Common myeloid progenitor, CD34-positive (primary cell): ENCODE data around the gene BEAN1.
"Not testable (repeated sequence)": the region's sequence is repeated elsewhere in the genome, so short reads cannot be mapped to it uniquely, and the experiment has no call there.

Experiments
- CTCF ChIA-PET: fragments of 350-600 bp; sonication (Branson Sonifier 250); formaldehyde crosslinking; loops from one replicate; lab custom pipeline; 2021; ENCODE audit warnings: antibody characterized with exemption; lab: Charles Lee
- POLR2A ChIA-PET: fragments of 350-600 bp; sonication (Branson Sonifier 250); formaldehyde crosslinking; loops from one replicate; lab custom pipeline; 2021; ENCODE audit warnings: antibody characterized with exemption; lab: Charles Lee
- DNase-seq, 3 donors: peaks; one replicate each; pipeline versions ENCODE4 v3.0.0 to v3.0.0-alpha.2; 2013
- H3K27ac ChIP-seq, 2 experiments: 1 replicate in 1 of 2; 2 replicates in 1 of 2; pipeline ENCODE4 v1.7.0; 2013; ENCODE audit warnings: inconsistent platforms in 2 of 2, low read length in 2 of 2, mild to moderate bottlenecking in 2 of 2, low read depth in 1 of 2, moderate library complexity in 1 of 2; ENCODE audit not compliant: severe bottlenecking in 2 of 2, insufficient read depth in 1 of 2, poor library complexity in 1 of 2
- H3K27me3 ChIP-seq, 5 experiments: replicated peaks in 2 of 5; 1 replicate in 3 of 5; 2 replicates in 2 of 5; pipeline versions ENCODE4 v1.6.1 to v1.7.0; 2013; ENCODE audit warnings: low read length in 4 of 5, mild to moderate bottlenecking in 2 of 5, moderate library complexity in 2 of 5, inconsistent platforms in 1 of 5; ENCODE audit not compliant: insufficient read depth in 5 of 5, control insufficient read depth in 4 of 5
- H3K36me3 ChIP-seq, 4 experiments: 1 replicate in 2 of 4; 2 replicates in 2 of 4; pipeline versions ENCODE4 v1.6.1 to v1.7.0; 2013; ENCODE audit warnings: low read length in 3 of 4, control low read depth in 1 of 4, mild to moderate bottlenecking in 1 of 4; ENCODE audit not compliant: control insufficient read depth in 4 of 4, insufficient read depth in 4 of 4
- H3K4me1 ChIP-seq, 4 experiments: 1 replicate in 3 of 4; 2 replicates in 1 of 4; pipeline versions ENCODE4 v1.6.1 to v1.7.1; 2013; ENCODE audit warnings: low read length in 3 of 4, mild to moderate bottlenecking in 3 of 4, control low read depth in 1 of 4, inconsistent platforms in 1 of 4, moderate library complexity in 1 of 4; ENCODE audit not compliant: control insufficient read depth in 4 of 4, insufficient read depth in 4 of 4; ENCODE audit errors: control extremely low read depth in 1 of 4
- H3K4me3 ChIP-seq, 7 experiments: 1 replicate in 4 of 7; 2 replicates in 3 of 7; pipeline versions ENCODE4 v1.5.1 to v1.7.0; 2013; ENCODE audit warnings: mild to moderate bottlenecking in 7 of 7, low read length in 6 of 7, moderate library complexity in 6 of 7, inconsistent platforms in 2 of 7, low read depth in 2 of 7, control low read depth in 1 of 7; ENCODE audit not compliant: insufficient read depth in 4 of 7, control insufficient read depth in 1 of 7; ENCODE audit errors: extremely low read depth in 1 of 7
- H3K9me3 ChIP-seq, 5 experiments: 1 replicate in 4 of 5; 2 replicates in 1 of 5; pipeline versions ENCODE4 v1.6.1 to v1.7.1; 2013; ENCODE audit warnings: low read length in 4 of 5, mild to moderate bottlenecking in 2 of 5, inconsistent platforms in 1 of 5, low read depth in 1 of 5, moderate library complexity in 1 of 5; ENCODE audit not compliant: control insufficient read depth in 4 of 5, insufficient read depth in 2 of 5; ENCODE audit errors: control extremely low read depth in 1 of 5
- WGBS: methylation state at CpG from one replicate; pipeline ENCODE4 v1.1.5; 2013; ENCODE audit not compliant: insufficient coverage; 5-methylcytosine and 5-hydroxymethylcytosine counted together

Gene BEAN1

DNA sequence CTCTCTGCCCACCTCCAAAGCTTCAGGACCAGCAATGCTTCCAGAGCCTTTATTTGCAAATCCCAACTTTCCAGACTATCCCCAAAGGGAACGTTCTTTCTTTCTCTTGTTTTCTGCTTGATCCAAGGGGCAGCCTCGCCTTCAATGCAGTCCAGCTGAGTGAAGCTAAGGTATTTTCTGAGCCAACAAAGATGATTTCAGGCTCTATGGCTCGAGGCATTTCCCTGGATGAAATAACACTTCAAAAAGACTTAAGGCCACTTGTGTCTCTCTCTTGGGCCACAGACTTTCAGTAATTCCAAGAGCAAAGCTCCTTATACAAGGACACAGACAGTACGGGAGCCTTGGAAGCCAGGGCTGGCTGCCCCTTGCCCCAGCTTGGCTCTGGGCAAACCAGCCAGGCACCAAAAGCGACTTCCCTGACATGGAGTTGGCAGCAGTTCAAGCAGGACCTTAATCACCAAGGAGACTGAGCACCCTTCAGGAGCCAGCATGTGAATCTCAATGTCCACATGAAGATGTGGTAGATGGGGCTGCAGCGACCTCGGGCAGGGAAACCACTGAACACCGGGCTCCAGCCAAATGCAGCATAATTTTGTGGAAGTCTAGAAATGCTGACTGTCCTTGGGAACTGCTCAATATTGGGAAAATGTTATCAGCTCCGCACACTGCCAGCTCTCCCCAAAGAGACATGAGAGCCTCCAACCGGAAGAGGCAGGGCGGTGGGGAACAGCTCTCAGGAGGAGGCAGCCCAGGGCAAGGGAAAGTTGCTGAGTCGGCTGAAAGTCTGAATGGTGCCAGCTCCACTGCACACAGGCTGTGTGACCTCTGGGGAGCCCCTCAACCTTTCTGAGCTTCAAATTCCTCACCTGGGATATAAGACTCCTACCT lies 83.9 kb downstream of the BEAN1 start:
- WGBS: 81% methylated on average over 11 of the region's 12 CpGs
- Histone ChIP-seq H3K9me3 (no peaks in the 10 kb centered on the region), H3K36me3 (peaks cover 0 to 26% (median 0%) of the 10 kb centered on the region in 4 experiments), H3K27me3 (no peaks in the 10 kb centered on the region), H3K4me3 (no peak overlapping the region), H3K4me1 (peaks cover 0 to 32% (median 19%) of the 10 kb centered on the region in 4 experiments), H3K27ac (no peak overlapping the region)
- ChIA-PET CTCF (interaction anchor here (0.7 to 5.7 kb wide), 24 partner anchors 13 to 150 kb away, joined by 3 to 85 read pairs (median 10); partner anchors contain the start of genes CKLF and CMTM2), POLR2A (interaction anchor here (1.7 kb wide), 2 partner anchors 14 to 78 kb away, joined by 6 to 10 read pairs; no protein-coding TSS in a partner anchor)
- no peak for DNase-seq

DNA sequence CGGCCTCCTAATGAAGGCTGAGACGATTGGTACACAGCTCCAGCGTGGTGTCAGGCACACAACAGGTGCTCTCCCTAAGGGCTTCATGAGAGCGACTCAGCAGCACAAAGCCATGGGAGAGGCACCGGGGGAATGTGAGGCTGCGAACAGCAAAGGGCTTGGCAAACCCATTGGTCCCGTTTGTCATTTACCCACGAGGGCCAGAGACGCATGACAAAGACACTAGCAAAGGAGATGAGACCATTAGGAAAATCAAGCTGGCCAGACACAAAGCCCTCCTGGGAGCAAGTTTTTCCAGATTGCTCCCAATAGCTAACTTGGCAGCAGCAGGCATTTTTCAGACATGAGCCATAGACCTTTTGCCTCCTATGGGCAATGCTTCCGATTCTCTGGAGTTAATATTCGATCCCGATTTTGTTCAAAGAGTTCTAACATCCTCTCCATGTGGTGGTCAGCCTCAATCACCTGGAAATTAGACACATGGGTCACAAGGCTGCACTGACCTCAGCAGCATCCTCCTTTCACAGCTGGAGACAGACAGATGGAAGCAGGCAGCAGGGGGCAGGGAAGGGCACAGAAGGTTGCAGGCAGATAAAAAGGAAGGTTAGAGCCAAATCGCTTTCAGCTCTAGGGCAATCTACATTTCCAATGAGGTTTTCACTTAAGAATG lies 84.6 kb downstream of the BEAN1 start:
- Histone ChIP-seq H3K27me3 (no peaks in the 10 kb centered on the region), H3K4me1 (peaks cover 5 to 40% (median 27%) of the 10 kb centered on the region in 4 experiments), H3K36me3 (peaks cover 0 to 26% (median 0%) of the 10 kb centered on the region in 4 experiments), H3K27ac (no peak overlapping the region), H3K4me3 (no peak overlapping the region), H3K9me3 (no peaks in the 10 kb centered on the region)
- DNase-seq: peak in 2 of 3 donors; percentile 58 to 60
- POLR2A ChIA-PET: interaction anchor here (1.7 kb wide), 2 partner anchors 13 to 78 kb away, joined by 6 to 10 read pairs; no protein-coding TSS in a partner anchor
- CTCF ChIA-PET: interaction anchor here (0.7 to 5.7 kb wide), 29 partner anchors 12 to 149 kb away, joined by 3 to 85 read pairs (median 6); partner anchors contain the start of genes CKLF and CMTM2
- WGBS: 94% methylated on average over 13 of the region's 13 CpGs

DNA sequence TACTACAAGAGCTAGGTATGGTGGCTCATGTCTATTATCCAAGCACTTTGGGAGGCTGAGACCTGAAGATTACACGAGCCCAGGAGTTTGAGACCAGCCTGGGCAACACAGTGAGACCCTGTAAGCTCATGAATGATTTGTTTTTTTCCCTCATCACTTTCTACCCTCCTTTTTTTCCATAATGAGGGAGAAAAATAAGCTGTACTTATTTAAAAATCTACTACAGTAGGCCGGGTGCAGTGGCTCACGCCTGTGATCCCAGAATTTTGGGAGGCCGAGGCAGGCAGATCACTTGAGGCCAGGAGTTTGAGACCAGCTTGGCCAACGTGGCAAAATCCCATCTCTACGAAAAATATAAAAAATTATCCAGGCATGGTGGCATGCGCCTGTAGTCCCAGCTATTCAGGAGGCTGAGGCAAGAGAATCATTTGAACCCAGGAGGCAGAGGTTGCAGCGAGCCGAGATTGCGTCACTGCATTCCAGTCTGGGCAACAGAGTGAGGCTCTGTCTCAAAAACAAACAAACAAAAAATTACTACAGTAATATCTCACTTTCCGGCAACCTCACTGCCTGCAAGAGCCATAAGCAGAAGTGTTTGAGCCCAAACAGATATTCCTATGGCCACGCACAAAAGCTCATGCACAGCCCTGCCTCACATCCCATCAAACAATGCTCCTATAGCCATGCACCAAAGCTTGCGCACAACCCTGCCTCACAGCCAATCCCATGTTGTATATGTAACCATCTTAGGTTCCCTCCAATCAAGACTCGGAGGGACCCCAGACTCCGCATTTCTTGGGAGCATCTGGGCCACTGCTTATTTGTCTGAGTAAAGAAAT lies 85.4 kb downstream of the BEAN1 start:
- Histone ChIP-seq H3K36me3 (peaks cover 0 to 26% (median 0%) of the 10 kb centered on the region in 4 experiments), H3K27ac (no peak overlapping the region), H3K4me1 (peaks cover 11 to 47% (median 34%) of the 10 kb centered on the region in 4 experiments), H3K9me3 (no peaks in the 10 kb centered on the region), H3K4me3 (no peak overlapping the region), H3K27me3 (no peaks in the 10 kb centered on the region)
- DNase-seq: no peak
- ChIA-PET CTCF (interaction anchor here (0.7 to 5.7 kb wide), 26 partner anchors 12 to 149 kb away, joined by 3 to 85 read pairs (median 8); partner anchors contain the start of genes CKLF and CMTM2), POLR2A (interaction anchor here (1.7 kb wide), 2 partner anchors 13 to 77 kb away, joined by 6 to 10 read pairs; no protein-coding TSS in a partner anchor)
- WGBS: 95% methylated on average over 14 of the region's 15 CpGs

DNA sequence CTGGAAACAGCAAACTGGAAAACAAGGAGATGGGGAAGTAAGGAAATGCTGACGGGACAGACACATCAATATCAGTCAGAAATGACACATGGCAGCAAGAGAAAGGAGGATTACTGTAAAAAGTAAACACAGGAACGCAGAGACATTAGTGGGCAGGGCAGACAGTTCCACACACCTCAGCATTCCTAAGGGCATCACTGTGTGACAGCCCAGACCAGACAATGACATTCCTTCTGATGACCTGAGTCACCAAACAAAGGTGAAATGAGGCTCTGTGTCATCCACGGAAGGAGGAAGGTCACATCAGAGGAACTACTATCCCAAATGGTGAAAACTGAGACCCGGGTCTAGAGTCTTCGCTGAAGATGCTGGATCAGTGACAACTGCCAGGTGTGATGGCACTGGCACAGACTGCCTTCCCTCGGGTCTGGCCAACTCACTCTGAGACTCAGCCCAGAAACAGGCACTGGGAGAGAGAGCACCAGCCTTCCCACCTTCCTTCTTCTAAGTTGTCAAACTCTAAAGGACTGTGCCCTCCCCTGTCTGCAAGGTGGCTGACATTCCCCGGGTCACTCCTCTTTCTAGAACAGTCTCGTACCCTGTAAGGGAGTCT lies 86.1 kb downstream of the BEAN1 start:
- peaks cover 17 to 55% (median 41%) of the 10 kb centered on the region in 4 experiments for H3K4me1 ChIP-seq
- ChIA-PET POLR2A (interaction anchor here (1.7 kb wide), 1 partner anchor 12 kb away, joined by 10 read pairs; no protein-coding TSS in a partner anchor), CTCF (interaction anchor here (2.0 to 5.5 kb wide), 8 partner anchors 11 to 76 kb away, joined by 8 to 85 read pairs (median 24); partner anchors contain the start of genes CKLF and CMTM2)
- DNase-seq: no peak
- 98% methylated on average over 8 of the region's 8 CpGs for WGBS
- H3K4me3 ChIP-seq: no peak overlapping the region
- H3K27me3 ChIP-seq: no peaks in the 10 kb centered on the region
- H3K9me3 ChIP-seq: no peaks in the 10 kb centered on the region
- H3K36me3 ChIP-seq: peaks cover 0 to 26% (median 0%) of the 10 kb centered on the region in 4 experiments
- H3K27ac ChIP-seq: no peak overlapping the region

DNA sequence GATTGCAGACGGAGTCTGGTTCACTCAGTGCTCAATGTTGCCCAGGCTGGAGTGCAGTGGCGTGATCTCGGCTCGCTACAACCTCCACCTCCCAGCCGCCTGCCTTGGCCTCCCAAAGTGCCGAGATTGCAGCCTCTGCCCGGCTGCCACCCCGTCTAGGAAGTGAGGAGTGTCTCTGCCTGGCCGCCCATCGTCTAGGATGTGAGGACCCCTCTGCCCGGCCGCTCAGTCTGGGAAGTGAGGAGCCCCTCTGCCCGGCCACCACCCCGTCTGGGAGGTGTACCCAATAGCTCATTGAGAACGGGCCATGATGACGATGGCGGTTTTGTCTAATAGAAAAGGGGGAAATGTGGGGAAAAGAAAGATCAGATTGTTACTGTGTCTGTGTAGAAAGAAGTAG lies 87.3 kb downstream of the BEAN1 start:
- 91% methylated on average over 4 of the region's 17 CpGs for WGBS
- CTCF ChIA-PET, POLR2A ChIA-PET, H3K27me3 ChIP-seq, H3K27ac ChIP-seq, H3K4me3 ChIP-seq, H3K9me3 ChIP-seq, DNase-seq: not testable (repeated sequence)
- Histone ChIP-seq H3K36me3 (peaks cover 0 to 26% (median 0%) of the 10 kb centered on the region in 4 experiments), H3K4me1 (peaks cover 21 to 62% (median 47%) of the 10 kb centered on the region in 4 experiments)
